Measurements from ENCODE around the gene GPC6.

Gene GPC6

GRCh38 chr13:93226623-93227279, at the start of gene GPC6 (continued):
- TF ChIP-seq TSHZ1 (tag by site-specific recombination; IDR thresholded peaks at IDR 0.05; ENCODE audit: borderline replicate concordance) = no peak
- peak; percentile 86 for TF ChIP-seq TRIM28 (IDR thresholded peaks at IDR 0.05; ENCODE audit: borderline replicate concordance, low read length)
- 0 out of 2 replicates have a peak, but pooled peaks have one; percentile 62 for TF ChIP-seq ZSCAN30 (tag by site-specific recombination; IDR thresholded peaks at IDR 0.05)
- peak; percentile 54; the same call in 1 of the 2 replicates for TF ChIP-seq ZNF16 (tag by site-specific recombination; IDR thresholded peaks at IDR 0.05; ENCODE audit: low read depth)
- TF ChIP-seq HIC1 (tag by site-specific recombination; IDR thresholded peaks at IDR 0.05) = no peak
- TF ChIP-seq ZNF555 (tag by site-specific recombination; conservative IDR thresholded peaks at IDR 0.05) = no peak
- no peak for TF ChIP-seq ZNF521 (tag by site-specific recombination; IDR thresholded peaks at IDR 0.05)
- TF ChIP-seq, protein P1, sequence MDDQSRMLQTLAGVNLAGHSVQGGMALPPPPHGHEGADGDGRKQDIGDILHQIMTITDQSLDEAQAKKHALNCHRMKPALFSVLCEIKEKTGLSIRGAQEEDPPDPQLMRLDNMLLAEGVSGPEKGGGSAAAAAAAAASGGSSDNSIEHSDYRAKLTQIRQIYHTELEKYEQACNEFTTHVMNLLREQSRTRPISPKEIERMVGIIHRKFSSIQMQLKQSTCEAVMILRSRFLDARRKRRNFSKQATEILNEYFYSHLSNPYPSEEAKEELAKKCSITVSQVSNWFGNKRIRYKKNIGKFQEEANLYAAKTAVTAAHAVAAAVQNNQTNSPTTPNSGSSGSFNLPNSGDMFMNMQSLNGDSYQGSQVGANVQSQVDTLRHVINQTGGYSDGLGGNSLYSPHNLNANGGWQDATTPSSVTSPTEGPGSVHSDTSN (CRISPR knock-in tag; IDR thresholded peaks at IDR 0.05) = no peak
- peak; percentile 86 for TF ChIP-seq ZNF639 (tag by site-specific recombination; IDR thresholded peaks at IDR 0.05)
- TF ChIP-seq ZNF239 (tag by site-specific recombination; IDR thresholded peaks at IDR 0.05) = no peak
- TF ChIP-seq SCRT1 (tag by site-specific recombination; IDR thresholded peaks at IDR 0.05; ENCODE audit: borderline replicate concordance) = peak; percentile 96
- TF ChIP-seq ZNF610 (tag by site-specific recombination; IDR thresholded peaks at IDR 0.05; ENCODE audit: borderline replicate concordance) = 0 out of 2 replicates have a peak, but pooled peaks have one; percentile 66
- no peak for TF ChIP-seq ZNF350 (tag by site-specific recombination; IDR thresholded peaks at IDR 0.05)
- TF ChIP-seq ZNF223 (tag by site-specific recombination; IDR thresholded peaks at IDR 0.05) = no peak
- TF ChIP-seq ZBTB8A (tag by site-specific recombination; IDR thresholded peaks at IDR 0.05) = no peak; the same call in none of the 2 replicates
- TF ChIP-seq ZNF560 (tag by site-specific recombination; IDR thresholded peaks at IDR 0.05; ENCODE audit: borderline replicate concordance) = no peak

DNA sequence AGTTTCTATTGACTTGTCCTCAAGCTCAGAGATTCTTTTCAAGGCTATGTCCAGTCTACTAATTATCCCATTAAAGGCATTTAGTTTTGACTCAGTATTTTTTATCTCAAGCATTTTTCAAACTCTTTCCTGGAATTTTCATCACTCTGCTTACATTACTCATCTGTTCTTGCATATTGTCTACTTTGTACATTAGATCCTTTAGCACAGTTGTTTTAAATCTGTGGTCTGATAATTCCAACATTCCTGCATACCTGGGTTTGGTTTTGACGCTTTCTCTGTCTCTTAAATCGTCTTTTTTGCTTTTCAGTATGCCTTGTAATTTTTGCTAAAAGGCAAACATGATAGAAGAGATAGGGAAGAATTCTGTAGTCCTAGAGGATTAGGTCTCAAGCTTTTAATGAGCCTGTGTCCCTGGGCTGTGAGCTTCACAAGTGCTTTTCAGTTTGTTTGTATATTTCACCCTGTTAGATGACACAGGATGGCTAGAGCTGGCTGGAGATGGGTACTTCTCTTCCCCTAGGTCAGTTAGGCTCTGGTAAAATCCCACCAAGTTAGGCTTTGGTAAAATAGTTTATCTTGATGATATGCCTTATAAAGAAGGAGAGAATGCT, 46.1 kb upstream of the GPC6 start:
- Histone ChIP-seq H3K27ac (ENCODE audit: extremely low read depth, low read depth, low read length) (no peak overlapping the region), H3K9me3 (ENCODE audit: control insufficient read depth, insufficient read depth, low read depth, low read length) (no peaks in the 10 kb centered on the region), H3K4me3 (ENCODE audit: low read depth, low read length) (no peak overlapping the region), H3K36me3 (ENCODE audit: control insufficient read depth in 2 of 2, insufficient read depth in 1 of 2, low read length in 2 of 2) (no peaks in the 10 kb centered on the region), H3K4me1 (ENCODE audit: control insufficient read depth, insufficient read depth, low read length) (no peaks in the 10 kb centered on the region)
- ChIA-PET POLR2A (no interaction called here), CTCF (no interaction called here)
- TF ChIP-seq, protein P2, sequence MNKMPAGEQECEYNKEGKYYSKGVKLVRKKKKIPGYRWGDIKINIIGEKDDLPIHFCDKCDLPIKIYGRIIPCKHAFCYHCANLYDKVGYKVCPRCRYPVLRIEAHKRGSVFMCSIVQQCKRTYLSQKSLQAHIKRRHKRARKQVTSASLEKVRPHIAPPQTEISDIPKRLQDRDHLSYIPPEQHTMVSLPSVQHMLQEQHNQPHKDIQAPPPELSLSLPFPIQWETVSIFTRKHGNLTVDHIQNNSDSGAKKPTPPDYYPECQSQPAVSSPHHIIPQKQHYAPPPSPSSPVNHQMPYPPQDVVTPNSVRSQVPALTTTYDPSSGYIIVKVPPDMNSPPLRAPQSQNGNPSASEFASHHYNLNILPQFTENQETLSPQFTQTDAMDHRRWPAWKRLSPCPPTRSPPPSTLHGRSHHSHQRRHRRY (tag by site-specific recombination; IDR thresholded peaks at IDR 0.05) = no peak
- TF ChIP-seq ZNF785 (tag by site-specific recombination; IDR thresholded peaks at IDR 0.05) (no peak), ZNF426 (tag by site-specific recombination; IDR thresholded peaks at IDR 0.05) (no peak), ZNF214 (tag by site-specific recombination; IDR thresholded peaks at IDR 0.05; ENCODE audit: borderline replicate concordance) (no peak)
- TF ChIP-seq, protein P3, sequence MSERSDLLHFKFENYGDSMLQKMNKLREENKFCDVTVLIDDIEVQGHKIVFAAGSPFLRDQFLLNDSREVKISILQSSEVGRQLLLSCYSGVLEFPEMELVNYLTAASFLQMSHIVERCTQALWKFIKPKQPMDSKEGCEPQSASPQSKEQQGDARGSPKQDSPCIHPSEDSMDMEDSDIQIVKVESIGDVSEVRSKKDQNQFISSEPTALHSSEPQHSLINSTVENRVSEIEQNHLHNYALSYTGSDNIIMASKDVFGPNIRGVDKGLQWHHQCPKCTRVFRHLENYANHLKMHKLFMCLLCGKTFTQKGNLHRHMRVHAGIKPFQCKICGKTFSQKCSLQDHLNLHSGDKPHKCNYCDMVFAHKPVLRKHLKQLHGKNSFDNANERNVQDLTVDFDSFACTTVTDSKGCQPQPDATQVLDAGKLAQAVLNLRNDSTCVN (tag by site-specific recombination; optimal IDR thresholded peaks at IDR 0.05) = no peak
